RCC 7860 (cell line): Measurements from ENCODE around the gene AGAP3.

Source experiments
- DNase-seq: peaks from one replicate; pipeline ENCODE4 v3.0.0-alpha.2; 2015; ENCODE audit warnings: low spot score
- FAIRE-seq: peaks from 2 replicates; lab custom pipeline; 2012; peaks lifted over from hg19 to GRCh38; lab: Jason Lieb, UNC

The AGAP3 gene

GRCh38 chr7:151133266-151133985 lies 47.2 kb downstream of the AGAP3 start:
- FAIRE-seq (no peak), DNase-seq (no peak)

- FAIRE-seq, result no peak
- DNase-seq, result no peak
These were observed 47.9 kb downstream of the AGAP3 start for GRCh38 chr7:151133986-151134742.

GRCh38 chr7:151134743-151135524 lies 48.7 kb downstream of the AGAP3 start:
- DNase-seq (no peak), FAIRE-seq (no peak)

- no peak for FAIRE-seq
- DNase-seq, result no peak
These were observed 49.2 kb downstream of the AGAP3 start for GRCh38 chr7:151135525-151135845.

- FAIRE-seq (no peak), DNase-seq (no peak)
These were observed 49.9 kb downstream of the AGAP3 start for GRCh38 chr7:151135866-151136843.

GRCh38 chr7:151137076-151137675 lies 50.9 kb downstream of the AGAP3 start:
- no peak for FAIRE-seq
- DNase-seq, result no peak

- no peak for FAIRE-seq
These were observed 51.5 kb downstream of the AGAP3 start for GRCh38 chr7:151137791-151138152.

GRCh38 chr7:151138153-151138851 lies 52.0 kb downstream of the AGAP3 start:
- DNase-seq (no peak), FAIRE-seq (no peak)

More at GRCh38 chr7:151137791-151138152, 51.5 kb downstream of the AGAP3 start:
- no peak for DNase-seq

GRCh38 chr7:151139071-151139790 lies 53.0 kb downstream of the AGAP3 start:
- FAIRE-seq (no peak), DNase-seq (no peak)

GRCh38 chr7:151139791-151140190 lies 53.5 kb downstream of the AGAP3 start:
- FAIRE-seq, result no peak
- DNase-seq, result no peak

GRCh38 chr7:151140826-151141225 lies 54.6 kb downstream of the AGAP3 start:
- DNase-seq (no peak), FAIRE-seq (no peak)

GRCh38 chr7:151141311-151141854 lies 55.1 kb downstream of the AGAP3 start:
- FAIRE-seq (no peak), DNase-seq (no peak)

- no peak for FAIRE-seq
- no peak for DNase-seq
These were observed 55.8 kb downstream of the AGAP3 start for GRCh38 chr7:151141855-151142685.

GRCh38 chr7:151142686-151143040 lies 56.4 kb downstream of the AGAP3 start:
- no peak for FAIRE-seq
- DNase-seq, result no peak

- DNase-seq, result no peak
- FAIRE-seq, result no peak
These were observed 57.2 kb downstream of the AGAP3 start for GRCh38 chr7:151143261-151144015.

GRCh38 chr7:151144387-151144786 lies 58.1 kb downstream of the AGAP3 start:
- no peak for FAIRE-seq
- no peak for DNase-seq

GRCh38 chr7:151146761-151147160 lies 60.5 kb downstream of the AGAP3 start:
- FAIRE-seq, result no peak
- DNase-seq, result no peak
